G401.6 (cell line): Measurements from ENCODE around the gene CD244.

Source experiments
- FAIRE-seq: peaks from 2 replicates; lab custom pipeline; 2012; peaks lifted over from hg19 to GRCh38; lab: Jason Lieb, UNC

Gene CD244

GRCh38 chr1:160780398-160780755 is 82.3 kb downstream of the CD244 start:
- no peak for FAIRE-seq
